IPS DF 19.7 (cell line): ENCODE measurements around the gene XPO4.
"Not testable (repeated sequence)": the region's sequence is repeated elsewhere in the genome, so short reads cannot be mapped to it uniquely, and the experiment has no call there.

Experiments
- DNase-seq: peaks from one replicate; pipeline ENCODE4 v3.0.0-alpha.2; 2013; ENCODE audit warnings: low read depth, low spot score

Gene XPO4

GRCh38 chr13:20902438-20903163 lies at the start of gene XPO4:
TSS of gene XPO4 (minus strand) at chr13:20902746. CDS start at chr13:20902738, 8 bp downstream.
- no peak for DNase-seq

- DNase-seq = not testable (repeated sequence)
Observed at GRCh38 chr13:20948001-20948400, 45.5 kb upstream of the XPO4 start.

GRCh38 chr13:20945952-20946383 lies 43.4 kb upstream of the XPO4 start:
- no peak for DNase-seq

GRCh38 chr13:20942938-20943559 lies 40.5 kb upstream of the XPO4 start:
- DNase-seq = no peak

GRCh38 chr13:20940511-20940910 lies 38.0 kb upstream of the XPO4 start:
- DNase-seq = not testable (repeated sequence)

GRCh38 chr13:20940083-20940482 lies 37.5 kb upstream of the XPO4 start:
- no peak for DNase-seq

- no peak for DNase-seq
Observed at GRCh38 chr13:20939662-20940061, 37.1 kb upstream of the XPO4 start.

- no peak for DNase-seq
Observed at GRCh38 chr13:20938302-20938701, 35.8 kb upstream of the XPO4 start.

- DNase-seq = no peak
Observed at GRCh38 chr13:20927596-20928257, 25.2 kb upstream of the XPO4 start.

- DNase-seq = not testable (repeated sequence)
Observed at GRCh38 chr13:20925395-20925790, 22.8 kb upstream of the XPO4 start.

- DNase-seq = no peak
Observed at GRCh38 chr13:20924758-20925394, 22.3 kb upstream of the XPO4 start.

- no peak for DNase-seq
Observed at GRCh38 chr13:20923272-20923671, 20.7 kb upstream of the XPO4 start.

GRCh38 chr13:20921572-20921971 lies 19.0 kb upstream of the XPO4 start:
- DNase-seq = no peak

- not testable (repeated sequence) for DNase-seq
Observed at GRCh38 chr13:20915676-20916075, 13.1 kb upstream of the XPO4 start.

- no peak for DNase-seq
Observed at GRCh38 chr13:20911037-20911436, 8.5 kb upstream of the XPO4 start.

- DNase-seq = no peak
Observed at GRCh38 chr13:20908714-20909497, 6.4 kb upstream of the XPO4 start.

GRCh38 chr13:20904908-20905307 lies 2.4 kb upstream of the XPO4 start:
- DNase-seq = no peak

GRCh38 chr13:20903164-20903475 lies 574 bp upstream of the XPO4 start:
- DNase-seq = no peak

GRCh38 chr13:20901668-20902437 lies 693 bp downstream of the XPO4 start:
- no peak for DNase-seq

- no peak for DNase-seq
Observed at GRCh38 chr13:20894245-20894644, 8.3 kb downstream of the XPO4 start.

- no peak for DNase-seq
Observed at GRCh38 chr13:20891768-20892167, 10.8 kb downstream of the XPO4 start.
